Hepatocyte (in vitro differentiated cells): ENCODE data around the gene AICDA. TPM values are rescaled to one million over a fixed set of nuclear protein-coding genes. Genes with fewer than 3 reads are reported as not detected.

Source experiments
- DNase-seq: peaks from one replicate; pipeline ENCODE4 v3.0.0-alpha.2; 2016; ENCODE audit warnings: low spot score
- H2AFZ ChIP-seq: fragments of 200-600 bp; sonication (generic); 2 replicates; pipeline ENCODE4 v1.6.0; 2016; ENCODE audit warnings: antibody characterized with exemption, mild to moderate bottlenecking
- H3K27ac ChIP-seq: fragments of 200-600 bp; sonication (generic); 2 replicates; pipeline ENCODE4 v1.5.1; 2016; ENCODE audit warnings: mild to moderate bottlenecking
- H3K27me3 ChIP-seq: fragments of 200-600 bp; sonication (generic); 2 replicates; pipeline ENCODE4 v1.6.1; 2016
- H3K36me3 ChIP-seq: fragments of 200-600 bp; sonication (generic); replicated peaks from 2 replicates; pipeline ENCODE4 v1.5.1; 2016; ENCODE audit warnings: low read depth; ENCODE audit not compliant: insufficient read depth
- H3K4me1 ChIP-seq: fragments of 200-600 bp; sonication (generic); 2 replicates; pipeline ENCODE4 v1.5.1; 2016; ENCODE audit warnings: mild to moderate bottlenecking, moderate library complexity; ENCODE audit not compliant: insufficient read depth
- H3K4me2 ChIP-seq: fragments of 200-600 bp; sonication (generic); 2 replicates; pipeline ENCODE4 v1.6.0; 2016
- H3K4me3 ChIP-seq: fragments of 200-600 bp; sonication (generic); 2 replicates; pipeline ENCODE4 v1.5.1; 2016; ENCODE audit warnings: mild to moderate bottlenecking
- H3K79me2 ChIP-seq: fragments of 200-600 bp; sonication (generic); 2 replicates; pipeline ENCODE4 v1.6.0; 2017; ENCODE audit warnings: mild to moderate bottlenecking
- H3K9me2 ChIP-seq: fragments of 200-600 bp; sonication (generic); replicated peaks from 2 replicates; pipeline ENCODE4 v1.6.0; 2017; ENCODE audit warnings: mild to moderate bottlenecking; ENCODE audit not compliant: insufficient read depth
- H3K9me3 ChIP-seq: fragments of 200-600 bp; sonication (generic); 2 replicates; pipeline ENCODE4 v1.5.1; 2016; ENCODE audit warnings: low read depth, mild to moderate bottlenecking
- H4K20me1 ChIP-seq: fragments of 200-600 bp; sonication (generic); 2 replicates; pipeline ENCODE4 v1.6.0; 2016; ENCODE audit warnings: mild to moderate bottlenecking; ENCODE audit not compliant: insufficient read depth, poor library complexity, severe bottlenecking
- EZH2 ChIP-seq: fragments of 200-600 bp; sonication (generic); IDR thresholded peaks from 2 replicates; pipeline ENCODE4 v1.6.1; 2016; ENCODE audit warnings: antibody characterized with exemption, mild to moderate bottlenecking, borderline replicate concordance
- EZH2phosphoT487 ChIP-seq: fragments of 200-600 bp; sonication (generic); IDR thresholded peaks from one replicate; pipeline ENCODE4 v1.6.1; 2018; ENCODE audit warnings: antibody characterized with exemption, mild to moderate bottlenecking, low read depth, moderate library complexity; ENCODE audit not compliant: unreplicated experiment, severe bottlenecking
- WGBS: methylation state at CpG from one replicate; pipeline ENCODE4 v1.1.6; 2016; ENCODE audit warnings: low lambda C conversion rate; ENCODE audit errors: missing lambda C conversion rate; 5-methylcytosine and 5-hydroxymethylcytosine counted together
- polyA plus RNA-seq: library from polyadenylated mRNA; unstranded; fragments of >200 nt; fragmentation: Nextera tagmentation; extraction: Ambion mirVana; gene quantifications from 2 replicates; pipeline ENCODE4 v1.2.1, GENCODE V29; 2016
- total RNA-seq: library from RNA; depleted of rRNA; stranded (reverse); fragments of >200 nt; gene quantifications from 2 replicates; pipeline ENCODE4 v1.2.3, GENCODE V29; 2014
- TF ChIP-seq, protein P1 (sequence below): fragments of 200-600 bp; sonication (generic); IDR thresholded peaks from 2 replicates; pipeline ENCODE4 v1.5.1; 2016; ENCODE audit warnings: antibody characterized with exemption, mild to moderate bottlenecking; ENCODE audit not compliant: poor library complexity

The AICDA gene
- total and polyA plus RNA-seq, 2 experiments from 2014 or later = 0.23 TPM; not detected in 1

DNA sequence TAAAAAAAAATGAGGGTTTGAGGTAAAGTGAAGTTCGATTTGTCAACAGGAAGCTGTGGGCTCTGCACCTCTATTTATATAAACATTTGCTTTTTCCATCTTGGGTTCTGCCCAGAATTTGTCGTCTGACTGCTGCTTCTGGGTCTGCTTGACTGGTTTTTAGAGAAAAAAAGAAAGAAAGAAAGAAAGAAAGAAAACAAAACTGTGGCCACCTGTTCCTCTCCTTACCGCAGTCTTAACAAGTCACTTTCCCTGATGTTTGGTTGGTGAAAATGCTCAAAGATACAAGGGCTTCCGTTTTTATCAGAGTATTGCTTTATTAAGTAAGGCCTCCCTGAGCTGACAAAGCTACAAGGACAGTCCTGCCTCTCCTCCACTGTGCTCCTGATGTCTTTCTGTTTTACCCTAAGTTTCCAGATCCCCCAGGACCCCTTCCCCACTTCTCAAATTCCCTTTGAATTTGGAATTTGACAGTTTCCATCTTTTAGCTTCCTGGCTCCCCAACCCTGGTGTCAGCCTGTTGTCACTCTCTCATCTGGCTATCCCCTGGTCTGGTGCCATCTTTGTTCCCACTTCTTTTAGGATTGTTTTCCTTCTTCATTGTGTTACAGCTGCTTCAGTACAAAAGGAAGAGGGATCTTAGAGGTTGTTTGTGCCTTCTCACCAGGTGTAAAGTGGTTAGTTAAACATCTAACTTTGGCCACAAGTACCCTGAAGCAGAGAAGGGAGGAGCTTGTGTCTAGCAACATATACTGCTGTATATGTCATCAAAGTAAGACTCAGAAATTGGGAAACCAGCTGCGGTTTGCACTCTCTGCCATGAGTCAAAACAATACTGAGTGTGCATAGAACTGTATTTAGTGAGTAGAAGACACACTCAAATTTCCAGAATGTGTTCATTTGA lies 31.9 kb upstream of the AICDA start:
- Histone ChIP-seq H3K36me3 (no peaks in the 10 kb centered on the region), H3K4me1 (no peaks in the 10 kb centered on the region), H3K9me3 (no peaks in the 10 kb centered on the region), H4K20me1 (no peaks in the 10 kb centered on the region), H3K4me2 (no peak overlapping the region), H3K9me2 (no peaks in the 10 kb centered on the region), H3K79me2 (no peaks in the 10 kb centered on the region), H3K4me3 (no peak overlapping the region), H2AFZ (peak overlapping the region; percentile 26), H3K27me3 (no peaks in the 10 kb centered on the region), H3K27ac (no peak overlapping the region)
- TF ChIP-seq EZH2 (no peak), EZH2phosphoT487 (no peak)
- TF ChIP-seq, protein P1, sequence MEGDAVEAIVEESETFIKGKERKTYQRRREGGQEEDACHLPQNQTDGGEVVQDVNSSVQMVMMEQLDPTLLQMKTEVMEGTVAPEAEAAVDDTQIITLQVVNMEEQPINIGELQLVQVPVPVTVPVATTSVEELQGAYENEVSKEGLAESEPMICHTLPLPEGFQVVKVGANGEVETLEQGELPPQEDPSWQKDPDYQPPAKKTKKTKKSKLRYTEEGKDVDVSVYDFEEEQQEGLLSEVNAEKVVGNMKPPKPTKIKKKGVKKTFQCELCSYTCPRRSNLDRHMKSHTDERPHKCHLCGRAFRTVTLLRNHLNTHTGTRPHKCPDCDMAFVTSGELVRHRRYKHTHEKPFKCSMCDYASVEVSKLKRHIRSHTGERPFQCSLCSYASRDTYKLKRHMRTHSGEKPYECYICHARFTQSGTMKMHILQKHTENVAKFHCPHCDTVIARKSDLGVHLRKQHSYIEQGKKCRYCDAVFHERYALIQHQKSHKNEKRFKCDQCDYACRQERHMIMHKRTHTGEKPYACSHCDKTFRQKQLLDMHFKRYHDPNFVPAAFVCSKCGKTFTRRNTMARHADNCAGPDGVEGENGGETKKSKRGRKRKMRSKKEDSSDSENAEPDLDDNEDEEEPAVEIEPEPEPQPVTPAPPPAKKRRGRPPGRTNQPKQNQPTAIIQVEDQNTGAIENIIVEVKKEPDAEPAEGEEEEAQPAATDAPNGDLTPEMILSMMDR = no peak
- no peak for DNase-seq
- 60% methylated on average over 5 of the region's 5 CpGs for WGBS

DNA sequence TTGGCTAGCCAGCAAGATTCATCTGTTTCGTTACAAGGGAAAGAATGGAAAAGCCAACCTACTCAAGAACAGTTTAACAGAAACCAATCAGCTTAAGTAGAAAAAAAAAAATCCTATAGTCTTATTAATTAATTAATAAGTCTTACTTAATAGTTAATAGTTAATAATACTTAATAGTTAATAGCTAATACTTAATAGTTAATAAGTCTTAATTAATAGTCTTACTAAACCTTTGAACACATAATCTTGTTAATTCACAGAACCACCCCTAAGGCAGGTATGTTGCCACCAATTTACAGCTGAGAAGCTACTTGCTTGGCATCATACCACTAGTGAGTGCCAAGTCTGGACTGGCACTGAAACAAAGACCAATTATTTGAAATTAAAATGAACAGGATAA lies 30.1 kb upstream of the AICDA start:
- no peak for DNase-seq
- Histone ChIP-seq H3K4me2 (no peak overlapping the region), H4K20me1 (no peaks in the 10 kb centered on the region), H2AFZ (no peak overlapping the region), H3K9me2 (no peaks in the 10 kb centered on the region), H3K9me3 (no peaks in the 10 kb centered on the region), H3K36me3 (no peaks in the 10 kb centered on the region), H3K79me2 (no peaks in the 10 kb centered on the region), H3K27ac (no peak overlapping the region), H3K27me3 (no peaks in the 10 kb centered on the region), H3K4me1 (no peaks in the 10 kb centered on the region), H3K4me3 (no peak overlapping the region)
- 96% methylated on average over 1 of the region's 1 CpG for WGBS
- TF ChIP-seq EZH2phosphoT487 = no peak

- Histone ChIP-seq H3K4me3 (no peak overlapping the region), H3K4me1 (peaks cover 4% of the 10 kb centered on the region), H3K27ac (no peak overlapping the region), H3K9me3 (no peaks in the 10 kb centered on the region), H4K20me1 (no peaks in the 10 kb centered on the region), H3K79me2 (no peaks in the 10 kb centered on the region), H3K4me2 (no peak overlapping the region), H3K36me3 (no peaks in the 10 kb centered on the region), H3K27me3 (no peaks in the 10 kb centered on the region), H2AFZ (no peak overlapping the region), H3K9me2 (no peaks in the 10 kb centered on the region)
- no peak for DNase-seq
- TF ChIP-seq EZH2 (no peak), EZH2phosphoT487 (no peak)
- TF ChIP-seq, protein P1 = no peak
- 76% methylated on average over 2 of the region's 2 CpGs for WGBS
Measured at GRCh38 chr12:8639936-8640335, 27.3 kb upstream of the AICDA start.

- Histone ChIP-seq H4K20me1 (no peaks in the 10 kb centered on the region), H3K4me3 (no peak overlapping the region), H3K27ac (no peak overlapping the region), H3K9me3 (no peaks in the 10 kb centered on the region), H2AFZ (no peak overlapping the region), H3K9me2 (no peaks in the 10 kb centered on the region), H3K4me2 (no peak overlapping the region), H3K4me1 (peaks cover 4% of the 10 kb centered on the region), H3K79me2 (no peaks in the 10 kb centered on the region), H3K27me3 (no peaks in the 10 kb centered on the region), H3K36me3 (no peaks in the 10 kb centered on the region)
- 55% methylated on average over 4 of the region's 4 CpGs for WGBS
- TF ChIP-seq EZH2 (no peak), EZH2phosphoT487 (no peak)
- TF ChIP-seq, protein P1 = no peak
- no peak for DNase-seq
Measured at GRCh38 chr12:8638951-8639350, 26.3 kb upstream of the AICDA start.
